H1 (cell line): ENCODE results near the gene NGEF. TPM values are rescaled to one million over a fixed set of nuclear protein-coding genes. Genes with fewer than 3 reads are reported as not detected.

Experiments used
- CTCF ChIA-PET: fragments of 300-600 bp; sonication (Branson Sonifier 250); formaldehyde crosslinking; loops from one replicate; lab custom pipeline; 2021; ENCODE audit not compliant: partially characterized antibody; lab: Charles Lee
- POLR2A ChIA-PET: fragments of 300-600 bp; sonication (Branson Sonifier 250); formaldehyde crosslinking; loops from one replicate; lab custom pipeline; 2021; ENCODE audit warnings: inconsistent platforms; ENCODE audit not compliant: partially characterized antibody; lab: Charles Lee
- DNase-seq, 2 experiments: peaks; one replicate each; pipeline versions ENCODE4 v3.0.0 to v3.0.0-alpha.2; 2010 to 2022; ENCODE audit warnings: low spot score in 2 of 2, low read depth in 1 of 2, mixed read lengths in 1 of 2
- FAIRE-seq: peaks from 2 replicates; lab custom pipeline; 2011; peaks lifted over from hg19 to GRCh38; lab: Jason Lieb, UNC
- H2AFZ ChIP-seq: 2 replicates; pipeline ENCODE4 v1.8.1; 2012; ENCODE audit warnings: low read length, inconsistent platforms
- H2AK5ac ChIP-seq: 2 replicates; pipeline ENCODE4 v1.6.1; 2013; ENCODE audit warnings: low read depth, low read length
- H2BK120ac ChIP-seq: replicated peaks from 2 replicates; pipeline ENCODE3; 2013; ENCODE audit warnings: low read depth, low read length, inconsistent platforms
- H2BK12ac ChIP-seq: 2 replicates; pipeline ENCODE4 v1.6.1; 2013; ENCODE audit warnings: low read depth, low read length
- H2BK15ac ChIP-seq: 2 replicates; pipeline ENCODE4 v1.6.1; 2013; ENCODE audit warnings: low read length
- H2BK20ac ChIP-seq: 2 replicates; pipeline ENCODE4 v1.6.1; 2013; ENCODE audit warnings: low read length
- H2BK5ac ChIP-seq: 2 replicates; pipeline ENCODE4 v1.6.1; 2013; ENCODE audit warnings: low read depth, low read length
- H3K14ac ChIP-seq: 2 replicates; pipeline ENCODE4 v1.6.1; 2013; ENCODE audit warnings: inconsistent platforms; ENCODE audit not compliant: insufficient read length
- H3K18ac ChIP-seq: 2 replicates; pipeline ENCODE4 v1.6.1; 2013; ENCODE audit warnings: low read length; ENCODE audit errors: extremely low read depth
- H3K23ac ChIP-seq: 2 replicates; pipeline ENCODE4 v1.6.1; 2013; ENCODE audit warnings: inconsistent platforms; ENCODE audit not compliant: insufficient read length
- H3K23me2 ChIP-seq: 2 replicates; pipeline ENCODE4 v1.6.1; 2013; ENCODE audit warnings: low read depth, low read length
- H3K27ac ChIP-seq: 2 replicates; pipeline ENCODE4 v1.6.1; 2011; ENCODE audit warnings: low read depth, low read length, inconsistent platforms
- H3K27me3 ChIP-seq, 4 experiments: replicated peaks in 1 of 4; 1 replicate in 1 of 4; 2 replicates in 3 of 4; pipeline versions ENCODE4 v1.6.1 to v1.8.1; 2011 to 2013; ENCODE audit warnings: low read length in 3 of 4, mild to moderate bottlenecking in 3 of 4, inconsistent platforms in 2 of 4, mixed read lengths in 2 of 4, moderate library complexity in 1 of 4; ENCODE audit not compliant: control insufficient read depth in 3 of 4, insufficient read depth in 3 of 4; ENCODE audit errors: extremely low read depth in 1 of 4
- H3K36me3 ChIP-seq, 4 experiments: 2 replicates each; pipeline versions ENCODE4 v1.6.1 to v1.8.1; 2011 to 2013; ENCODE audit warnings: mild to moderate bottlenecking in 4 of 4, low read length in 3 of 4, moderate library complexity in 2 of 4, control low read depth in 1 of 4, inconsistent platforms in 1 of 4; ENCODE audit not compliant: insufficient read depth in 4 of 4, control insufficient read depth in 2 of 4
- H3K4ac ChIP-seq: replicated peaks from 2 replicates; pipeline ENCODE3; 2013; ENCODE audit warnings: low read length, low read depth, mixed read lengths, inconsistent platforms; ENCODE audit not compliant: insufficient read length
- H3K4me1 ChIP-seq, 4 experiments: replicated peaks in 1 of 4; 1 replicate in 1 of 4; 2 replicates in 3 of 4; pipeline versions ENCODE4 v1.6.1 to v1.8.1; 2011 to 2013; ENCODE audit warnings: low read length in 3 of 4, inconsistent platforms in 2 of 4, mixed read lengths in 1 of 4; ENCODE audit not compliant: insufficient read depth in 4 of 4, control insufficient read depth in 3 of 4
- H3K4me2 ChIP-seq, 2 experiments: 2 replicates each; pipeline versions ENCODE4 v1.6.1 to v1.8.1; 2011 to 2013; ENCODE audit warnings: low read depth in 2 of 2, low read length in 2 of 2, control low read depth in 1 of 2, inconsistent platforms in 1 of 2, mild to moderate bottlenecking in 1 of 2; ENCODE audit not compliant: insufficient read depth in 1 of 2
- H3K4me3 ChIP-seq, 4 experiments: fragments of 200-600, 300-600 bp in 1 of 4; sonication (generic), shearing (Covaris generic), sonication (Bioruptor Twin) in 1 of 4; 2 replicates each; pipeline versions ENCODE4 v1.5.1 to v1.8.1; 2011 to 2016; ENCODE audit warnings: low read length in 4 of 4, low read depth in 3 of 4, control low read depth in 2 of 4, inconsistent platforms in 2 of 4, mild to moderate bottlenecking in 2 of 4, mixed read lengths in 1 of 4, moderate library complexity in 1 of 4; ENCODE audit not compliant: insufficient read depth in 2 of 4; ENCODE audit errors: extremely low read depth in 1 of 4
- H3K56ac ChIP-seq: replicated peaks from 2 replicates; pipeline ENCODE3; 2013; ENCODE audit warnings: low read depth, mild to moderate bottlenecking, mixed read lengths, low read length, inconsistent platforms; ENCODE audit not compliant: insufficient read length
- H3K79me1 ChIP-seq: 2 replicates; pipeline ENCODE4 v1.6.1; 2013; ENCODE audit warnings: low read depth, low read length, control low read depth
- H3K79me2 ChIP-seq, 2 experiments: 2 replicates each; pipeline versions ENCODE4 v1.6.1 to v1.8.1; 2012 to 2013; ENCODE audit warnings: low read length in 2 of 2, mild to moderate bottlenecking in 2 of 2, inconsistent platforms in 1 of 2; ENCODE audit not compliant: insufficient read depth in 2 of 2, control insufficient read depth in 1 of 2
- H3K9ac ChIP-seq, 4 experiments: replicated peaks in 1 of 4; 1 replicate in 1 of 4; 2 replicates in 3 of 4; pipeline versions ENCODE4 v1.6.1 to v1.8.1; 2011 to 2013; ENCODE audit warnings: low read depth in 3 of 4, low read length in 3 of 4, control low read depth in 2 of 4, mild to moderate bottlenecking in 2 of 4, moderate library complexity in 2 of 4, inconsistent platforms in 1 of 4; ENCODE audit errors: extremely low read depth in 1 of 4
- H3K9me3 ChIP-seq, 2 experiments: 2 replicates each; pipeline versions ENCODE4 v1.6.1 to v1.8.1; 2012 to 2013; ENCODE audit warnings: mild to moderate bottlenecking in 2 of 2, moderate library complexity in 2 of 2, control low read depth in 1 of 2, inconsistent platforms in 1 of 2, low read depth in 1 of 2, low read length in 1 of 2, mixed read lengths in 1 of 2; ENCODE audit not compliant: insufficient read depth in 2 of 2
- H4K20me1 ChIP-seq, 2 experiments: replicated peaks in 1 of 2; 2 replicates each; pipeline versions ENCODE3 to v1.8.1; 2011 to 2013; ENCODE audit warnings: inconsistent platforms in 2 of 2, low read length in 2 of 2, mild to moderate bottlenecking in 1 of 2; ENCODE audit not compliant: insufficient read depth in 2 of 2, control insufficient read depth in 1 of 2
- H4K5ac ChIP-seq: 2 replicates; pipeline ENCODE4 v1.6.1; 2013; ENCODE audit warnings: low read length, low read depth, mixed read lengths, inconsistent platforms; ENCODE audit not compliant: insufficient read length
- H4K8ac ChIP-seq: 2 replicates; pipeline ENCODE4 v1.8.0; 2013; ENCODE audit warnings: mild to moderate bottlenecking, moderate library complexity, low read length, inconsistent platforms; ENCODE audit not compliant: insufficient read depth; ENCODE audit errors: extremely low read depth
- H4K91ac ChIP-seq: replicated peaks from 2 replicates; pipeline ENCODE3; 2013; ENCODE audit warnings: low read length, mixed read lengths, inconsistent platforms; ENCODE audit not compliant: insufficient read length
- E2F6 ChIP-seq: IDR thresholded peaks from 2 replicates; pipeline ENCODE4 v1.6.1; 2012; ENCODE audit warnings: inconsistent platforms
- EZH2 ChIP-seq: fragments of 200-600 bp; sonication (generic); IDR thresholded peaks from 2 replicates; pipeline ENCODE4 v1.7.1; 2012; ENCODE audit warnings: low read depth, mild to moderate bottlenecking, moderate library complexity, low read length, inconsistent platforms; ENCODE audit not compliant: severe bottlenecking
- KDM4A ChIP-seq: IDR thresholded peaks from one replicate; pipeline ENCODE4 v1.7.1; 2012; ENCODE audit warnings: low read depth, mild to moderate bottlenecking, moderate library complexity, low read length, inconsistent platforms; ENCODE audit not compliant: severe bottlenecking
- POLR2A ChIP-seq, 2 experiments: IDR thresholded peaks; 1 replicate in 1 of 2; 2 replicates in 1 of 2; pipeline ENCODE4 v1.6.1; 2011; ENCODE audit warnings: low read depth in 2 of 2, low read length in 2 of 2, mild to moderate bottlenecking in 2 of 2; ENCODE audit errors: control extremely low read depth in 1 of 2
- RNF2 ChIP-seq: fragments of 200-900, 300-1000 bp; sonication (generic); IDR thresholded peaks from 2 replicates; pipeline ENCODE4 v1.7.1; 2016; ENCODE audit warnings: borderline replicate concordance, low read depth, mild to moderate bottlenecking, antibody characterized with exemption, low read length; ENCODE audit not compliant: poor library complexity, severe bottlenecking; ENCODE audit errors: missing control alignments
- SIRT6 ChIP-seq: IDR thresholded peaks from one replicate; pipeline ENCODE4 v1.7.1; 2012; ENCODE audit warnings: low read length, inconsistent platforms
- SUZ12 ChIP-seq: fragments of 200-600 bp; sonication (generic); IDR thresholded peaks from 2 replicates; pipeline ENCODE4 v1.6.1; 2012; ENCODE audit warnings: mild to moderate bottlenecking, inconsistent platforms, low read length, moderate library complexity, mixed read lengths
- TAF1 ChIP-seq: IDR thresholded peaks from 2 replicates; pipeline ENCODE4 v1.6.1; 2011; ENCODE audit warnings: mild to moderate bottlenecking, low read depth, low read length
- WGBS, 2 experiments: shearing (Covaris generic) in 1 of 2; methylation state at CpG; one replicate each; pipeline versions ENCODE4 v1.1.6 to v1.1.7; 2013 to 2015; ENCODE audit warnings: low lambda C conversion rate in 2 of 2, mixed read lengths in 2 of 2, inconsistent platforms in 1 of 2, low coverage in 1 of 2, missing lambda C conversion rate in 1 of 2; ENCODE audit not compliant: insufficient replicate concordance in 2 of 2, insufficient coverage in 1 of 2, insufficient read length in 1 of 2; ENCODE audit errors: extremely low coverage in 1 of 2, missing lambda C conversion rate in 1 of 2; 5-methylcytosine and 5-hydroxymethylcytosine counted together
- polyA plus RNA-seq, 7 experiments: library from polyadenylated mRNA; depleted of rRNA in 3 of 7; stranded (reverse) in 5 of 7; unstranded in 2 of 7; fragments of >200 nt in 5 of 7; fragments of 200-250 nt in 2 of 7; gene quantifications; 1 replicate in 5 of 7; 2 replicates in 1 of 7; 4 replicates in 1 of 7; pipeline versions ENCODE4 v1.2.1 to v1.2.3, GENCODE V29; 2011 to 2013; ENCODE audit warnings: missing spikeins in 2 of 7, mixed read lengths in 2 of 7
- total RNA-seq: library from RNA; stranded (reverse); fragmentation: NEBNext Ultra II Directional; extraction: Animal tissue kit (Norgen Biotek cat#: 25700); gene quantifications from 2 replicates; pipeline ENCODE4 v1.2.1, GENCODE V29; 2021

NGEF gene
- total and polyA plus RNA-seq, 2 of the 8 experiments (the other 6 are each of a cell fraction or from before 2014, with no cell fraction given), result 2.7 to 3.2 TPM

- DNase-seq, result peak in 1 of 2 experiments; percentile 59
- H3K14ac ChIP-seq, result no peak overlapping the region
Measured at GRCh38 chr2:232927032-232927792, 85.8 kb downstream of the NGEF start.

More at GRCh38 chr2:232927032-232927792, 85.8 kb downstream of the NGEF start:
- Histone ChIP-seq H3K56ac (no peak overlapping the region), H2BK20ac (no peak overlapping the region), H2AFZ (no peak overlapping the region), H3K4me2 (peak overlapping the region; percentile 74 to 85), H2AK5ac (no peak overlapping the region), H4K91ac (no peak overlapping the region), H3K36me3 (peaks cover 0 to 6% (median 0%) of the 10 kb centered on the region in 4 experiments; a peak in 1 of 8 replicates), H3K79me1 (no peaks in the 10 kb centered on the region), H3K23me2 (peaks cover 11% of the 10 kb centered on the region; the same call in 1 of the 2 replicates), H4K20me1 (no peaks in the 10 kb centered on the region), H2BK120ac (no peak overlapping the region), H3K4ac (no peak overlapping the region), H3K4me1 (peaks cover 4 to 22% (median 6%) of the 10 kb centered on the region in 4 experiments), H3K23ac (no peak overlapping the region), H4K8ac (no peak overlapping the region; the same call in 1 of the 2 replicates), H3K27me3 (peaks cover 25 to 53% (median 49%) of the 10 kb centered on the region in 4 experiments), H3K79me2 (no peaks in the 10 kb centered on the region), H3K27ac (no peak overlapping the region), H3K18ac (no peak overlapping the region), H3K4me3 (peak overlapping the region; percentile 23 to 61 (median 29); a peak in 7 of 8 replicates), H3K9me3 (no peaks in the 10 kb centered on the region), H3K9ac (no peak overlapping the region), H4K5ac (no peak overlapping the region), H2BK5ac (no peak overlapping the region), H2BK12ac (no peak overlapping the region), H2BK15ac (no peak overlapping the region)
- TF ChIP-seq TAF1, result no peak
- no peak for TF ChIP-seq SIRT6
- TF ChIP-seq KDM4A, result peak; percentile 48
- TF ChIP-seq SUZ12, result peak; percentile 97
- peak; percentile 72 for TF ChIP-seq RNF2
- peak; percentile 96 for TF ChIP-seq EZH2
- TF ChIP-seq POLR2A (IDR thresholded peaks at IDR 0.05; ENCODE audit: control extremely low read depth in 1 of 2, low read depth in 2 of 2, low read length in 2 of 2), result no peak
- 0 out of 2 replicates have a peak, but pooled peaks have one; percentile 20 for TF ChIP-seq E2F6
- ChIA-PET CTCF (interaction anchor here (2.2 kb wide), 1 partner anchor 37 kb away, joined by 7 read pairs; no protein-coding TSS in a partner anchor), POLR2A (no interaction called here)
- WGBS, 2 experiments, result 6% methylated on average over 41 of the region's 76 CpGs; no CpG with 5 or more reads in 1 of the 2 experiments
- no peak for FAIRE-seq
